Testis (tissue), 2 donors: Measurements from ENCODE around the gene MOK.

Source experiments
- CTCF ChIP-seq, 3 experiments: fragments of 450-650 bp in 2 of 3; fragments of 200-600 bp in 1 of 3; sonication (generic) in 1 of 3; IDR thresholded peaks; one replicate each; pipeline ENCODE4 v1.5.1; 2016 to 2019; ENCODE audit warnings: antibody characterized with exemption in 3 of 3, mild to moderate bottlenecking in 2 of 3, moderate library complexity in 1 of 3
- POLR2A ChIP-seq: fragments of 450-650 bp; IDR thresholded peaks from one replicate; pipeline ENCODE4 v1.6.1; 2017; ENCODE audit warnings: antibody characterized with exemption, mild to moderate bottlenecking, moderate library complexity

DNA sequence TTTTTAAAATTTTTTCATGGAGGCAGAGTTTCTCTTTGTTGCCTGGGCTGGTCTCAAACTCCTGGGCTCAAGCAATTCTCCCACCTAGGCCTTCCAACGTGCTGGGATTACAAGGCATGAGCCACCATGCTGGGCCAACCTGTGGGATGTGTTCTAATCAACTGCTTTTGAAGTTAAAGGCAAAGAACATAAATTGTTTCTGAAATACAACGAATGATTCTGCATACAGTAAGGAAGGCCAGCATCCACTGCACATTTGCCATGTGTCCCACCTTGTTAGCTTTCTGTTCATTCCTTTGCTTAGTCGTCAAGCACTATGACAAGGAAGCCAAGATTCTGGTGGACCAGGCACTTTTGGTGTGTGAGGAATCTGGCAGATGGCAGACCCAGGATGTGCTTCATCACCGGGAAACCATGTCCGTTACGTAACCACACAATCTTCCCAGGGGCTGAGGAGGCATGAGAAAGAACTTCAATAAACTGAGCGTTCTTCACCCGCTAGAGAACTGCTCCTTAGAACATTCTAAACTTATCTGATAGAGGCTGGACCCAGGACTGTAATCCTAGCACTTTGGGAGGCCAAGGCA, 24.5 kb downstream of the MOK start:
- TF ChIP-seq CTCF (IDR thresholded peaks at IDR 0.05) (no peak), POLR2A (no peak)
